ENCODE measurements around the gene AQP6.

DNA sequence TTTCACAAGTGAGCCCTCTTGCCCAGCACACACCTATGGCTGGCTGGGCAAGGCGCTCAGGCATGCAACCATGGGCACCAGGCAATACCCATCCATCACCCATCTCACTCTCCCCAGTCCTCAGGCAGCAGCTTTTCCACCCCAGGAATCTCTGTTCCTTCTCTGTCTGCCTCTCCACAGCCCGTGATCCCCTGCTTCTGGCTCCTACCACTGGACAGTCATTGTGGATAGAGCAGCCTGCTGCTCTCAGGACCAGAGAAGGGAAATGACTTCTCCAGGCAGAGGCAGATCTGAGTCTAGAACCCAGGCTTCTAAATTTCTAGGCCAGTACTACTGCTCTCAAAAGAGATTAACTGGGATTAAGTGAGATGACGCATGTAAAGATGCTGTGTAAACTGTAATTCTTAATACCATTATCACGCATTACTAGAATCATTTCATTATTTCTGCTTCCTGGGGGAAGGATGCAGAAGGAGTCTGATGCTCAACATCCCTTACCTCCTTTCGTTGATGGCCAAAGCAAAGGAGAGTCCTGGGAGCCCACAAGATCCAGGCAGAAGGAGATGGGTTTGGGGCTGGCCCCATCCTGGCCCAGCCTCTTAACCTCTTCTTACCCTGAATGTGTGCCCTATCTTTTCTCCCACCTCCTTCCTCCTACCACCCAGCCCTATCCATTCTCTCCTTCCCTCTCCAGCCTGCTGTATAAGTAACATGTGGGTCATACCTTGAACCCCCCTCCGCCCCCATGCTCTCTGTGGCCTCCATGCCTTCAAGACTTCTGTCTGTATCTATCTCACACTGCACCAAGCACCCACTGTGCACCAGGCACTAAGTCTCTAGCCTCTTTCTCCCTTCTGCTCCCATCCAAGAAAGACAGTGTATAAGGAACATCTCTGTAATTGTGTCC lies 15.8 kb upstream of the AQP6 start:
- no peak for TF ChIP-seq CTCF (conservative IDR thresholded peaks at IDR 0.05)
- no peak for TF ChIP-seq EZH2 (IDR thresholded peaks at IDR 0.05; ENCODE audit: low read depth)
